ENCODE data around the gene POLR2E.

The POLR2E gene

DNA sequence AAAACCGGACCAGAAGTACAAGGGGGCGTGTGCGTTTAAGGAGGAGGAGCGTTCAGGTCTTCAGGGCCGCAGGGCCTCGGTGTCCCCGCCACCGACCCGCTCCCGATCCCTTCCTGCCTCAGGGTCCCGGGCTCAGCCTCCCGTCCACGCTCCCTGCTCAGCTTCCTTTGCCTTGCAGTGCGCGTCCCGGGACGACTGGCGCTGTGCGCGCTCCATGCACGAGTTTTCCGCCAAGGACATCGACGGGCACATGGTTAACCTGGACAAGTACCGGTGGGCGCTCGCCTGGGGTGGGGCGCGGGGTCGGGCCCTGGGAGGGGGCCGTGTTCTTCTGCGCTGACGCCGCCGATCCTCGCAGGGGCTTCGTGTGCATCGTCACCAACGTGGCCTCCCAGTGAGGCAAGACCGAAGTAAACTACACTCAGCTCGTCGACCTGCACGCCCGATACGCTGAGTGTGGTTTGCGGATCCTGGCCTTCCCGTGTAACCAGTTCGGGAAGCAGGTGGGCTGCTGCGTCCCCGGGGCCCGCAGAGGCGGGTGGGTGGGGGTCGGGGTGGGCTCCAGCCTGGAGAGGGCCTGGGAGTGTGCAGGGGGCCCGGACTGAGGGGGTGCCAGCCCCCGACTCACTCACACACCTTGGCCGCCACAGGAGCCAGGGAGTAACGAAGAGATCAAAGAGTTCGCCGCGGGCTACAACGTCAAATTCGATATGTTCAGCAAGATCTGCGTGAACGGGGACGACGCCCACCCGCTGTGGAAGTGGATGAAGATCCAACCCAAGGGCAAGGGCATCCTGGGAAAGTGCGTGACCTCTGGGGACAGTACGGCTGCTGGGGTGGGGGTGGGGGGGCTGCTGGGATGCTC, 10.1 kb upstream of the POLR2E start:
- TF ChIP-seq Cebpa-rat (IDR thresholded peaks at IDR 0.05): no peak
- H4K20me1 ChIP-seq: peaks cover 49 to 64% (median 54%) of the 10 kb centered on the region in 11 experiments
- peak overlapping the region; percentile 85 to 98 (median 91) for H3K4me2 ChIP-seq
- no peaks in the 10 kb centered on the region for H3K27me3 ChIP-seq
- H3K9ac ChIP-seq: peak overlapping the region; percentile 95 to 100 (median 99)
- H3K9me3 ChIP-seq (replicated peaks in 1 of 11): peaks cover 0 to 8% (median 1%) of the 10 kb centered on the region in 11 experiments; a peak in 10 of 22 replicates
- H3K4me1 ChIP-seq: peaks cover 54 to 69% (median 62%) of the 10 kb centered on the region in 10 experiments
- peak overlapping the region; percentile 89 to 100 (median 99) for H3K27ac ChIP-seq
- H3K4me3 ChIP-seq: peak overlapping the region; percentile 76 to 97 (median 92)
- peaks cover 35 to 51% (median 39%) of the 10 kb centered on the region in 11 experiments for H3K36me3 ChIP-seq

DNA sequence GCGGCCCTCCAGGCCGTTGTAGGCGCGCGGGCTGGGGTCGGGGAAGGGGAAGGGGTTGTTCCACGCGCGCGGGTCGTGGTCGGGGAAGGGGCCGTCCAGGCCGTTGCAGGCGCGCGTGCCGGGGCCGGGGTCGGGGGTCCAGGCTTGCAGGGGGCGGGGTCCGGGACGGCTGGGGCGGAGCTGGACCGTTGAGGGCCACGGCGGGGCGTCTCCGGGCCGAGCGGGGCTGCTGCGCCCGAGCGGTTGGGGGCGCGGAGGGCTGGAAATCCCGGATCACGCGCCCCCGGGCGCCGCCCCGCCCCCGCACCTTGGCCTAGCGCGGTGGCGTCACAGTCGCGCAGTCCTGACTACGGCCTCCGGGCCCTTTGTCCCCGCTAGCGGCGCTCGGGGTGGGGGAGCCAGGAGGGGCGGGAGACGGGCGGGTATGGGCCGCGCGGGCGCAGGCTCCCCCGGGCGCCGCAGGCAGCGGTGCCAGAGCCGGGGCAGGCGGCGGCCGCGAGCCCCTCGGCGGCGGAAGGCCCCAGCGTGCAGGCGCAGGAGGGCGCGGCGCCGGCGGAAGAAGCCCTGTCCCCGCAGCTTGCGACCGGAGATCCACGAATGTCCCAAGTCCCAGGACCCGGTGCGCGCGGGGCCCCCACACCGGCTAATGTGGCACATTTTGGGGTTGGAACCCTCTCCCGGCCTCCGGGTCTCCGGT, 9.3 kb upstream of the POLR2E start:
- Histone ChIP-seq H3K9me3 (replicated peaks in 1 of 11) (peaks cover 0 to 16% (median 9%) of the 10 kb centered on the region in 11 experiments; a peak in 14 of 22 replicates), H3K9ac (peak overlapping the region; percentile 95 to 100 (median 99)), H3K27ac (peak overlapping the region; percentile 89 to 100 (median 99)), H3K4me1 (peaks cover 62 to 77% (median 70%) of the 10 kb centered on the region in 10 experiments), H4K20me1 (peaks cover 44 to 56% (median 47%) of the 10 kb centered on the region in 11 experiments), H3K4me3 (peak overlapping the region; percentile 76 to 97 (median 92)), H3K4me2 (peak overlapping the region; percentile 85 to 98 (median 91)), H3K36me3 (peaks cover 29 to 44% (median 33%) of the 10 kb centered on the region in 11 experiments), H3K27me3 (no peaks in the 10 kb centered on the region)
- no peak for TF ChIP-seq Cebpa-rat (IDR thresholded peaks at IDR 0.05)

DNA sequence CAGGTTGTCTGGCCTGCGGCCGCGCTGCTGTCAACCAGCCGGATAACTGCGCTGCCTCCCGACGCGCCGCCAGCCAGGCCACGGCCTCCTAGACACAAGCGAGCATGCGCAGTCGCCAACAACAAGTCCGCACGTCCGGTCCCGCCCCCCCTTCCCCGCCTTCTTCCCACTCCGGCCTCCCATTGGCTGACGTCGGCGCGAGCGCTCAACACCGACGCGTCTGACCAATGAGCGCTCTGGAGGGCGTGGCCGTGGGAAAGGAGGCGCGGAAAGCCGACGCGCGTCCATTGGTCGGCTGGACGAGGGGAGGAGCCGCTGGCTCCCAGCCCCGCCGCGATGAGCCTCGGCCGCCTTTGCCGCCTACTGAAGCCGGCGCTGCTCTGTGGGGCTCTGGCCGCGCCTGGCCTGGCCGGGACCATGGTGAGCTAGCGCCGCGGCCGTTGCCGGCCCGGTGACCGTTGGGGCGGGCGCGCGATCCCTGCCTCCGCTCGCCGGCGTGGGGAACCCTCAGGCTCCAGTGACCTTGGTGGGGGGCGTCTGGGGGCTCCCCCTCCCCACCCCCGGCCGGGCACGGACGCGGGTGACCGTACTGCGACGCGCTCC, 8.6 kb upstream of the POLR2E start, which contains the start of gene GPX4:
Gene GPX4, plus strand, starts transcription at position 287 of the 603 bp plus-strand sequence. Its CDS starts 50 bp downstream, at position 337.
- TF ChIP-seq Cebpa-rat (IDR thresholded peaks at IDR 0.05): no peak

DNA sequence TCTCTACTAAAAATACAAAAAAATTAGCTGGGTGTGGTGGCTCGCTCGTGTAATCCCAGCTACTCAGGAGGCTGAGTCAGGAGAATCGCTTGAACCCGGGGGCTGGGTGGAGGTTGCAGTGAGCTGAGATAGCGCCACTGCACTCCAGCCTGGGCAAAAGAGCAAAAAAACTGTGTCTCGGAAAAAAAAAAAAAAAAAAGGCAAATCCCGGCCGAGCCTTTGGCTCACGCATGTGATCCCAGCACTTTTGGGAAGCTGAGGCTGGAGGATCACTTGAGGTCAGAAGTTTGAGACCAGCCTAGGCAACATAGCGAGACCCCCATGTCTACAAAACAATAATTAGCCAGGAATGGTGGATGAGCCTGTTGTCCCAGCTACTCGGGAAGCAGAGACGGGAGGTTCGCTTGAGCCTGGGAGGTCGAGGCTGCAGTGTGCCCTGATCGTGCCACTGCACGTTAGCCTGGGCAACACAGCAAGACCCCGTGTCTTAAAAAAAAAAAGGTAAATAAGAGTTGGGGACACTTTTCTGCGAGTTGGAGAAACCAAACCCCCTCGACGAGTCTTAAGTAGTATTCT, 8.0 kb upstream of the POLR2E start:
- Histone ChIP-seq H3K27ac (peak overlapping the region; percentile 79 to 100 (median 99)), H3K9me3 (replicated peaks in 1 of 11) (peaks cover 0 to 22% (median 9%) of the 10 kb centered on the region in 11 experiments; a peak in 14 of 22 replicates), H3K9ac (peak overlapping the region; percentile 76 to 100 (median 92); a peak in 21 of 22 replicates), H3K27me3 (no peaks in the 10 kb centered on the region), H3K36me3 (peaks cover 20 to 35% (median 23%) of the 10 kb centered on the region in 11 experiments), H3K4me2 (peak overlapping the region; percentile 75 to 96 (median 91)), H4K20me1 (peaks cover 35 to 43% (median 37%) of the 10 kb centered on the region in 11 experiments), H3K4me3 (peak overlapping the region in 9 of 10 experiments; percentile 5 to 86 (median 48); a peak in 15 of 20 replicates), H3K4me1 (peaks cover 74 to 82% (median 76%) of the 10 kb centered on the region in 10 experiments)
- TF ChIP-seq Cebpa-rat (IDR thresholded peaks at IDR 0.05): no peak

More for the DNA sequence above, 8.6 kb upstream of the POLR2E start, which contains the start of gene GPX4:
- peaks cover 24 to 39% (median 28%) of the 10 kb centered on the region in 11 experiments for H3K36me3 ChIP-seq
- H3K4me3 ChIP-seq: peak within 1 kb of the TSS; percentile 76 to 97 (median 92)
- peaks cover 68 to 78% (median 72%) of the 10 kb centered on the region in 10 experiments for H3K4me1 ChIP-seq
- peak within 1 kb of the TSS; percentile 95 to 100 (median 99) for H3K9ac ChIP-seq
- no peaks in the 10 kb centered on the region for H3K27me3 ChIP-seq
- H3K27ac ChIP-seq: peak within 1 kb of the TSS; percentile 89 to 100 (median 99)
- peaks cover 0 to 22% (median 9%) of the 10 kb centered on the region in 11 experiments; a peak in 14 of 22 replicates for H3K9me3 ChIP-seq (replicated peaks in 1 of 11)
- H4K20me1 ChIP-seq: peaks cover 39 to 49% (median 41%) of the 10 kb centered on the region in 11 experiments
- H3K4me2 ChIP-seq: peak within 1 kb of the TSS; percentile 88 to 98 (median 92)

DNA sequence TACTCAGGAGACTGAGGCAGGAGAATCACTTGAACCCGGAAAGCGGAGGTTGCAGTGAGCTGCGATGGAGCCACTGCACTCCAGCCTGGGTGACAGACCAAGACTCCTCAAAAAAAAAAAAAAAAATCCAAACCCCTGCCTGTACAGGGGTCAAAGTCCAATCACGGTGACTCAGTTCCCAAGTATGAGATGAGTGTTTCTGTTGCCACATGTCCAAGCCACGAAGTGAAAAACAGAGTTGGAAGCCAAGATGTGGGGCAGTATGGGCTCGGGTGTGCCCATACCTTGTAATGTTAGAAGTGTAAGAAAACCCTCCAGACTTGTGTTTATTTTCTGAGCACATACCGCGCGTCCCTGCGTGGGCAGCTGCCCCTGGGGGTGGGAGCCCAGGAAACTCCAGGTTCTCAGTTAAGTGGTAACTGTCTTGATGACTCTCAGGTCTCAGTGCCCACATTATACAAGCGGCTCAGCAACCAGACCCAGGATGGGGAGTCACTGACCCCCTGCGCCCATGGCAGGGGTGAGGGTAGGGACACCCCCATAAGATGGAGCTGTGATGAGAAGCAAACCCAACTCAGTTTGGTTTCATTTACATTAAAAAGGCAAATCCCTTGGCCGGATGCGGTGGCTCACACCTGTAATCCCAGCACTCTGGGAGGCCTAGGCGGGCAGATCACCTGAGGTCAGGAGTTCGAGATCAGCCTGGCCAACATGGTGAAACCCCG, 7.4 kb upstream of the POLR2E start:
- H4K20me1 ChIP-seq: peaks cover 30 to 37% (median 31%) of the 10 kb centered on the region in 11 experiments
- H3K27ac ChIP-seq: peak overlapping the region; percentile 79 to 100 (median 99)
- 0 out of 22 replicates have a peak, but pooled peaks of 1 of the 11 experiments have one; percentile 11 for TF ChIP-seq Cebpa-rat (IDR thresholded peaks at IDR 0.05)
- peak overlapping the region; percentile 76 to 100 (median 92) for H3K9ac ChIP-seq
- H3K9me3 ChIP-seq (replicated peaks in 1 of 11): peaks cover 0 to 22% (median 9%) of the 10 kb centered on the region in 11 experiments; a peak in 14 of 22 replicates
- H3K4me1 ChIP-seq: peaks cover 76 to 84% (median 78%) of the 10 kb centered on the region in 10 experiments
- peaks cover 17 to 31% (median 19%) of the 10 kb centered on the region in 11 experiments for H3K36me3 ChIP-seq
- peak overlapping the region; percentile 75 to 96 (median 91) for H3K4me2 ChIP-seq
- no peaks in the 10 kb centered on the region for H3K27me3 ChIP-seq
- peak overlapping the region in 8 of 10 experiments; percentile 16 to 86 (median 49); a peak in 12 of 20 replicates for H3K4me3 ChIP-seq

DNA sequence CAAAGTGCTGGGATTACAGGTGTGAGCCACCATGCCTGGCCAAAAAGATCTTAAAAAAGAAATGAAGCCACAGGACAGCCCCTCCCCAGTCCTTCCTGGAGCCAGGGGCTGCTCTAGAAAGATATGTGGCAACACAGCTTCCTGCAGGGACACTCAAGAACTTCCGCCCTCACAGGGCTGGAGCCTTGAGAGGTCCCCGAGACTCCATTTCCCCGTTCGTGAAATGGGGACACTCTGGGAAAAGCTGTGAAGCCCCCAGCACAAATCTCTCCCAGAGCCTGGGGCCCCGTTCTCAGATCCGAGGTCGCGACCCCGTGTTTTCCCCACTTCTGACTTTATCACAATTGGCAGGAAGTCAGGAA, 6.1 kb upstream of the POLR2E start:
- Histone ChIP-seq H3K4me2 (peak overlapping the region; percentile 75 to 96 (median 91)), H3K27ac (peak overlapping the region; percentile 87 to 100 (median 99)), H3K9ac (peak overlapping the region; percentile 76 to 100 (median 92))

More for the DNA sequence above, 6.1 kb upstream of the POLR2E start:
- Histone ChIP-seq H4K20me1 (peaks cover 17 to 24% (median 19%) of the 10 kb centered on the region in 11 experiments), H3K27me3 (no peaks in the 10 kb centered on the region), H3K4me3 (peak overlapping the region; percentile 23 to 57 (median 40); a peak in 14 of 20 replicates), H3K9me3 (replicated peaks in 1 of 11) (peaks cover 0 to 22% (median 9%) of the 10 kb centered on the region in 11 experiments; a peak in 14 of 22 replicates), H3K4me1 (peaks cover 70 to 80% (median 75%) of the 10 kb centered on the region in 10 experiments), H3K36me3 (peaks cover 5 to 19% (median 6%) of the 10 kb centered on the region in 11 experiments)
- TF ChIP-seq Cebpa-rat (IDR thresholded peaks at IDR 0.05): no peak

Data from BLaER1 treated with 17β-estradiol and CSF1 and Interleukin-3, amounts not matched to agents 10 nM and 100 nM (cell line).